ENCODE measurements around the gene DUSP12.
A peak's percentile ranks its signal among the peaks of the same experiment; 100 is the strongest.

DUSP12 gene

DNA sequence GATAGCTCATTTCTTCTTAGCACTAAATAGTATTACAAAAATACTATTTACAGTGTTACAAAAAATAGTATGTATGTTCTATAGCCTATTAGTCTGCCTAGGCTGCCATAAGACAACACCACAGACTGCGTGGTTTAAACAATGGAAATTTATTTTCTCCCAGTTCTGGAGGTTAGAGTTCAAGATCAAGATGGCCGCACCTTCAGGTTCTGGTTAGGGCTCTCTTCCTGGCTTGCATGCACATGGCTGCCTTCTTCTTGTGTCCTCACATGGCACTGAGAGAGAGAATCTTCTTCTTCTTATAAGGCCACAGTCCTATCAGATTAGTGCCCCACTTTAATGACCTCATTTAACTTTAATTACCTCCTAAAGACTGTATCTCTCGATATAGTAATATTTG is 20.7 kb downstream of the DUSP12 start:
- no peak for DNase-seq (ENCODE audit: low spot score)

DNA sequence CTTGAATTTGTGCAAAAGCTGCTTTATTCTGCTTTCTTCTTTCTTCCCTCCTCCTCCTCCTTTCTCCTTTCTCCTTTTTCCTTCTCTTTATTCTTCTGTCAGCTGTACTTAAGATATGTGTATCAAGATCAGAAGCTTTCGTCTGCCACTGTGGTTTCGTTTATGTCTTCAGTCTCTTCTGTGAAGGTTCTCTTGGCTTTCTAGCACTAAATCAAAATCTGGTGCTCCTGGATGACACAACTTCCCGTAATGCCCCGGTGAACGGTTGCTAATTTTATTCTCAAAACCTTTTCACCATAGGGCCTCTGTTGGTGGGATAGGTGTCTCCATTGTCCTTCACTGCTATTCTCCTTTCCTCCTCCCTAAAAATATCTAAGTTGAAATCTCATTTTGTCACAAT is 21.6 kb downstream of the DUSP12 start:
- DNase-seq (ENCODE audit: low spot score): no peak

DNA sequence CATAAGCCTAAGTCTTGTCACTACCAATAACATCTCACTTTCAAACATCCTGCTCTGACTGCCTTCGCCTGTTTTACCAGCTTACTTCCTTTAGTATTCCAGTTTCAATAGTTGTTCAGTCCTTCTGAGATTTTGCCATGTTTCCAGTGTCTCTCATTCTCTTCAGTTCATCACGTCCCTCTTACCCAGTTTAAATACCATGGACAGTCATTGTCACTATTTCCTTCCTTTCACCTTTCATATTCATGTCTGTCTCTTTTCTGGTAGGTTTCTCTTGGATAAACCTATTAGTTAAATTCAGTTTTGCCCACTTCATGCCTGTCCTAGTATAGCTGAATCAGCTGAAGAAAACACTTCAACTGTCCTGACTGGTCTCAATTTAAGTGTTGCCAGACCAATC is 22.4 kb downstream of the DUSP12 start:
- no peak for DNase-seq (ENCODE audit: low spot score)

- DNase-seq (ENCODE audit: low spot score): no peak
Measured at GRCh38 chr1:161772397-161772796, 22.8 kb downstream of the DUSP12 start.

GRCh38 chr1:161773791-161774190 is 24.2 kb downstream of the DUSP12 start:
- DNase-seq (ENCODE audit: low spot score): no peak

- DNase-seq (ENCODE audit: low spot score): no peak
Measured at GRCh38 chr1:161777261-161777660, 27.7 kb downstream of the DUSP12 start.

DNA sequence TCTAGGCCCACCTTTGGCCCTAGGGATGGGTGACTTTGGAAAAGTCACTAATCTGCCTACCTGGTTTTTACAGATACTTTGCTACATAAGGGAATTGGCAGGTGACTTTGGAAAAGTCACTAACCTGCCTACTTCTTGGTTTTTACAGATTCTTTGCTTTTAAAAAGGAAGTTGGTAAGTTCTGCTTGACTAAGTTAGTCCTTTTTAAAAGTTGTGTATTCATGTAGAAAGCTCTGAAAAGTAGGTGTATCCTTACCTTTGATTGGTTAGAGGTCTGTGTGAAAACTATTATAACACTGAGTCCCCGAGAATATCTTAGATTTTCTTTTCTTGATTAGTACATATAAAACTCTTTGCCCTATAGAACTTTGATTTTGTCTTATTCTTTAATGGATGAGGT is 28.9 kb downstream of the DUSP12 start:
- DNase-seq (ENCODE audit: low spot score): no peak

GRCh38 chr1:161779393-161779792 is 29.8 kb downstream of the DUSP12 start:
- no peak for DNase-seq (ENCODE audit: low spot score)

DNA sequence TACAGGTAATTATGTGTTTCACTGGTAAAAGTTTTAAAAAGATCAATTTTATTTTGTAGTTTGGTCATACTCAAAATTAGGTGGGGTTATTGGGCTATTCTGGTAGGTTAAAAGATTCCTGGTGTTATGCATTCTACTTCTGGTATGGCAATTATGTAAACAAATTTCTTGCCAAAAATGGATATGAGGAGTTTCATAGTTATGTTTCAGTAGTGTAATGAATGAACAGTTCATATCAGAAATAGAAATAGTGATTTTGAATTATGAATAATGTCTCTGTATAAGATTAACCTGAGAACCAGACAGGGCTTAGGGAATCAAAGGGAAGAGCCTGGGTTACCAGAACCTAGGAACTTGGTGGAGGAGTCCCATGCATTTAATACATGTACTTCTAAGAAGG is 32.4 kb downstream of the DUSP12 start:
- DNase-seq (ENCODE audit: low spot score): no peak

DNA sequence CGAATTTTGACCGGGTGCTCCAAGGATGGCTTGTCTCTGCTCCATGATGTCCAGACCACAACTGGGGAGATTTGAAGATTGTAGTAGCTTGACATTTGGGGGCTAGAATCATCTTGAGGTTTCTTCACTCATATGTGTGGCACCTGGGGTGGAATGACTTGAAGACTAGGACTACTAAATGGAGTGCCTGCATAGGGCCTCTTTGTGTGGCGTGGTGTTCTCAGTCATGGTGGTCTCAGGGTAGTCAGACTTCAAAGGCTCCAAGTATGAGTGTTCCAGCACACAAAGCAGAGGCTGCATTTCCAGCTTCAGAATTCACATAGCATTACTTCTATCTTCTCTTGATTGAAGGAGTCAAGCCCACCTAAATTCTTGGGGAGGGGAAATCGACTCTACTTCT is 33.3 kb downstream of the DUSP12 start:
- no peak for DNase-seq (ENCODE audit: low spot score)

DNA sequence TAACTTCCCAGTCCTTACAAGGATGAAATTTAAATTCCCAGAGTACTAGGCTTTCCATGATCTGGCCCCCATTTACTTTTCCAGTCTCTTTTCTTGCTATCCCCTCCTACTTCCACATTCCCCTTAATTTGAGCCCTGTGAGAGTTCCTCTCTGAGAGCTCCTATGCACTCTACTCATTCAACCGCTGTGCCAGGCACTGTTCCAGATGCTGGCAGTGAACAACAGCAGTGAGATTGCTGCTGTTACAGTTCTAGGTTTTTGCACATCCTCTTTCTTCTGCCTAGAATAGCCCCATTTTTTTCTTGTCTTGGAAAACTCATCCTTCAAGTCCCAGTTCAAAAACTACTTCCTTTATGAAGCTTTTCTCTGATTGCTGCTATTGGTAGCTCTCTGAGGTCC is 35.4 kb downstream of the DUSP12 start:
- DNase-seq (ENCODE audit: low spot score): no peak

- no peak for DNase-seq (ENCODE audit: low spot score)
Measured at GRCh38 chr1:161787355-161787754, 37.8 kb downstream of the DUSP12 start.

DNA sequence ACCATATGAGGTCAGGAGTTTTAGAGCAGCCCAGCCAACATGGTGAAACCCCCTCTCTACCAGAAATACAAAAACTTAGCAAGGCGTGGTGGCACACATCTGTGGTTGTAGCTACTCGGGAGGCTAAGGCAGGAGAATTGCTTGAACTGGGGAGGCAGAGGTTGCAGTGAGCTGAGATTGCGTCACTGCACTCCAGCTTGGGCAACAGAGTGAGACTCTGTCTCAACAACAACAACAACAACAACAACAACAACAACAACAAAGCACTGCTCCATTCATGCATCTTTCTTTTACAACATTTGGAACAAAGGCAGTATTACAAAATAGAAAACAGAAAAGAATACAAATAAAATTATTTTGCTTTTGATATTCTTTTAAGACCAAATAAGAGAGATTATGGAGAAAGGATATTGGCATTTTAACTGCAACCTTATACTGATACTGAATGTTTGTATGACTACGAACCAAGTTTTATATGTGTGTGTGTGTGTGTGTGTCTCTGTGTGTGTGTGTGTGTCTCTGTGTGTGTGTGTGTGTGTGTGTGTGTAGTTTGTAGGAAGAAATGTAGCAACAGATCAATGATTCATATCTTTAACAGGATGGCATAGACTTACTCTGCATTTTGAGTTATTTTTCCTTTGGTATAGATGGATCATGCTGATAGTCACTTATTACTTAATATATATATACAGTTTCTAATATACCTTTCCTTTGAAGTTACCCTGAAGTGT is 41.2 kb downstream of the DUSP12 start:
- DNase-seq (ENCODE audit: low spot score): no peak

- DNase-seq (ENCODE audit: low spot score): no peak
Measured at GRCh38 chr1:161791904-161792655, 42.5 kb downstream of the DUSP12 start.

GRCh38 chr1:161792740-161793139 is 43.2 kb downstream of the DUSP12 start:
- DNase-seq (ENCODE audit: low spot score): peak; percentile 50

DNA sequence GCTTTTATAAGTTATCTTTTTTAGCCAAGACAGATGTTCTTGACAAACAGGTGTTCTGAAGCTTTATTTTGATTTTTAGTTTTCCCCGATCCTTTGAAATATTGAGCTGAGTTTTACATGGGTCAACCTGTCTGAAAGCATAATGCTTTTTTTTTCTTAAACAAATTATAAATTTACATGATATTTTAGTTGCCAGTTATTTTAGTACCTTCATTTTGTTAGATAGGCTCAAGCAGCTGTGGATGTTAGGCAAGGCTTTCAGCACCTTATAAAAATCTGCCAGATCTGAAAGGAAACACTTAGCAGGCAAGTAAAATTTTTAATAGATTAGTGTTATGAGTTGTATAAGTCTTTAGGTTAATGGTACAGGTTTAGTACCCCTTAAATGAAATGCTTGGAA is 50.2 kb downstream of the DUSP12 start:
- no peak for DNase-seq (ENCODE audit: low spot score)

DNA sequence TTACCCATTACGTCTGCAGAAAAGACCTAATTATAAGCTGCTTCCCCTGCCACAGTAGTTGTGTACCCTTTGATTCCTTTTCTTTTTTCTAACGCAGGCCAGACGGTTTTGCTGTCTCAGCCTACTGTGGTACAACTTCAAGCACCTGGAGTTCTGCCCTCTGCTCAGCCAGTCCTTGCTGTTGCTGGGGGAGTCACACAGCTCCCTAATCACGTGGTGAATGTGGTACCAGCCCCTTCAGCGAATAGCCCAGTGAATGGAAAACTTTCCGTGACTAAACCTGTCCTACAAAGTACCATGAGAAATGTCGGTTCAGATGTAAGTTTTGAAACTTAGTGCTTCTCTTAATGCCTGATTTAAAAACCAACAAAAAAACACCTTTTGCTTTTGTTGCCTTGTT is 52.4 kb downstream of the DUSP12 start:
- no peak for DNase-seq (ENCODE audit: low spot score)

DNA sequence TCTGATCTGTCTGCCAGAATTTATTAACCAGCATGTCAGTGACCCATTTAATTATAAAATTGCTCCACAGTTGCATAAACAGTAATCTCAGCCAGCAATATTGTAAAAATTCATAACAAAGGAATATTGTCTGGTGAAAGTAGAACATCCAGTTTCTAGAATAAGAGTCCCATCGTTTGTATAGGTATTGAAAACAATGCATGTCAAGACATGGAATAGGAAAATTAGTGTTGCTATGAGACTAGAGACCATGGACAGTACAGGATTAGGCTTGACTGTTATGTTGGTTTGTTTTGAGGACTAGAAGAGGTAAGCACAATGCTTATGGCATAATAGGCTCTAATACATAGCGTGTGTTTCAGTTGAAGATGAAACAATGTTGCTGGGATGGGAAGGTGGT is 53.6 kb downstream of the DUSP12 start:
- no peak for DNase-seq (ENCODE audit: low spot score)

DNA sequence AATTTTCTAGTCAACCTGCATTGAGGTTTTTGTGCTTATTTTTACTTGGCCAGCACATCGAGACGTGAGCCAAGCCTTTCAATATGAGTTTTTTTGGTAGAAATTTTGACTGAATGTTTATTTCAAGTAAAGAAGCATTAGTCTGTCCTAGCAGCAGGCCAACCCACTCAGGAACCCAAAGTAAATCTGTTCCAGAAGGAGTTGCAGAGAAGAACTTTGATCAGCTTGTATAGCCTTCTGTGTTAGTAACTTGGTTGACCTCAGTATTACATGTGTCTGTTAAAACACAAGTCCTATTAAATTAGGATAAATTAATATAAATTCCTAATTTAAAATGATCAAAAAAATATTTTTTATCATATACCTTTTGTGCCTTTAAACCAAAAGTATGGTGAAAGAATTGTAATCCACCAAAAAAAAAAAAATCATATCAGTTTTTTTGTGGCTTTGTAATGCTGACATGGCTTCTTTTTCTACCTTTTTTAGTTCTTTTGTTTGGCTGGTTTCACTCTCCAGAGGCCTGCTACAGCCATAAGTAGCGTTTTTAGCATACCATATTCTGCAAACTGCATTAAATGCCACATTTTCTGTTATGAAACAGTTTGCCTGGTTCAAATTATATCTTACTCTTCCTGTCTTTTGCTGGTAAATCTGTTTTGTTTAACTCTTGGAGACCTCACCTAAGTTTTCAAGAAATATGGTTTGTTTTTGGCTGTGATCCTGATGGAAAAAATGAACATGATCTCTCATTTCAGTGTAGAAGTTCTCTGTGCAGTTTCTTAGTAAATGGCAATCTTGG is 56.0 kb downstream of the DUSP12 start:
- DNase-seq (ENCODE audit: low spot score): no peak
